CD4-positive, alpha-beta memory T cell (primary cell): ENCODE results near the gene ATP2C1. TPM values are rescaled to one million over a fixed set of nuclear protein-coding genes. Genes with fewer than 3 reads are reported as not detected.
A peak's percentile ranks its signal among the peaks of the same experiment; 100 is the strongest.
"Not testable (repeated sequence)": the region's sequence is repeated elsewhere in the genome, so short reads cannot be mapped to it uniquely, and the experiment has no call there.

Experiments
- CTCF ChIA-PET: fragments of 350-600 bp; sonication (Branson Sonifier 250); formaldehyde crosslinking; loops from one replicate; lab custom pipeline; 2021; ENCODE audit warnings: inconsistent platforms; ENCODE audit not compliant: partially characterized antibody; lab: Charles Lee
- POLR2A ChIA-PET: fragments of 350-600 bp; sonication (Branson Sonifier 250); formaldehyde crosslinking; loops from one replicate; lab custom pipeline; 2021; ENCODE audit not compliant: partially characterized antibody; lab: Charles Lee
- DNase-seq, 5 donors: peaks; one replicate each; pipeline versions ENCODE4 v3.0.0 to v3.0.0-alpha.2; 2020 to 2022; ENCODE audit warnings: mixed read lengths in 1 of 5
- H3K27ac ChIP-seq: one replicate; pipeline ENCODE4 v1.7.0; 2013; ENCODE audit warnings: low read depth, low read length
- H3K27me3 ChIP-seq: 2 replicates; pipeline ENCODE4 v1.7.0; 2013; ENCODE audit warnings: mild to moderate bottlenecking, low read length, moderate library complexity; ENCODE audit not compliant: insufficient read depth
- H3K36me3 ChIP-seq: 2 replicates; pipeline ENCODE4 v1.7.0; 2013; ENCODE audit warnings: mild to moderate bottlenecking, low read length, moderate library complexity; ENCODE audit not compliant: insufficient read depth
- H3K4me1 ChIP-seq: 2 replicates; pipeline ENCODE4 v1.7.0; 2013; ENCODE audit warnings: mild to moderate bottlenecking, low read length, moderate library complexity; ENCODE audit not compliant: insufficient read depth
- H3K4me3 ChIP-seq, 2 donors: one replicate each; pipeline ENCODE4 v1.7.0; 2013; ENCODE audit warnings: low read length in 2 of 2, mild to moderate bottlenecking in 1 of 2
- H3K9me3 ChIP-seq, 2 donors: one replicate each; pipeline ENCODE4 v1.7.0; 2013; ENCODE audit warnings: low read length in 2 of 2, control low read depth in 1 of 2; ENCODE audit not compliant: control insufficient read depth in 1 of 2
- H3K27ac Mint-ChIP-seq, 7 donors: one replicate each; pipeline ENCODE4 v1.8.0; 2020 to 2021; ENCODE audit warnings: mixed read lengths in 7 of 7, mild to moderate bottlenecking in 6 of 7, inconsistent platforms in 3 of 7, moderate library complexity in 3 of 7
- H3K27me3 Mint-ChIP-seq, 2 donors: one replicate each; pipeline ENCODE4 v1.8.0; 2020 to 2021; ENCODE audit warnings: mixed read lengths in 2 of 2
- H3K36me3 Mint-ChIP-seq, 2 donors: one replicate each; pipeline ENCODE4 v1.8.0; 2020 to 2021; ENCODE audit warnings: mixed read lengths in 2 of 2, inconsistent platforms in 1 of 2, mild to moderate bottlenecking in 1 of 2
- H3K4me1 Mint-ChIP-seq, 4 donors: one replicate each; pipeline ENCODE4 v1.8.0; 2020 to 2021; ENCODE audit warnings: mixed read lengths in 4 of 4, mild to moderate bottlenecking in 1 of 4
- H3K4me3 Mint-ChIP-seq, 8 donors: one replicate each; pipeline ENCODE4 v1.8.0; 2020 to 2021; ENCODE audit warnings: mixed read lengths in 8 of 8, mild to moderate bottlenecking in 7 of 8, moderate library complexity in 6 of 8, inconsistent platforms in 3 of 8
- H3K9me3 Mint-ChIP-seq, 8 donors: one replicate each; pipeline ENCODE4 v1.8.0; 2020 to 2021; ENCODE audit warnings: mixed read lengths in 8 of 8, mild to moderate bottlenecking in 5 of 8, inconsistent platforms in 3 of 8, moderate library complexity in 1 of 8
- intact Hi-C: fragments of 100-400 bp; cut with micrococcal nuclease; formaldehyde crosslinking; loops from one replicate; pipeline ENCODE4 v1.15.1; 2023
- polyA plus RNA-seq, 2 donors: library from polyadenylated mRNA; unstranded; fragments of 300-500 nt; fragmentation: Illumina TruSeq; gene quantifications; one replicate each; pipeline ENCODE4 v1.2.3, GENCODE V29; 2021
- total RNA-seq, 2 experiments: library from RNA; stranded (reverse); gene quantifications; one replicate each; pipeline ENCODE4 v1.2.3, GENCODE V29; 2021

The ATP2C1 gene
- total and polyA plus RNA-seq, 4 experiments from 2014 or later = 12.0 to 57.3 (median 34.5) TPM

GRCh38 chr3:130851277-130851676 lies 42.6 kb upstream of the ATP2C1 start:
- Histone ChIP-seq H3K27me3 (no peaks in the 10 kb centered on the region), H3K36me3 (no peaks in the 10 kb centered on the region), H3K4me1 (peaks cover 21% of the 10 kb centered on the region), H3K9me3 (no peaks in the 10 kb centered on the region), H3K4me3 (no peak overlapping the region), H3K27ac (no peak overlapping the region)
- no peak for DNase-seq
- ChIA-PET CTCF (interaction anchor here (0.8 kb wide), 1 partner anchor 42 kb away, joined by 3 read pairs; no protein-coding TSS in a partner anchor), POLR2A (no interaction called here)
- no peaks in the 10 kb centered on the region for H3K9me3 Mint-ChIP-seq
- H3K27me3 Mint-ChIP-seq = peaks cover 2% of the 10 kb centered on the region in 2 donors
- no peak overlapping the region for H3K27ac Mint-ChIP-seq
- no peaks in the 10 kb centered on the region for H3K36me3 Mint-ChIP-seq
- intact Hi-C loops = no loop called here
- H3K4me3 Mint-ChIP-seq = no peak overlapping the region
- H3K4me1 Mint-ChIP-seq = peaks cover 12 to 19% (median 13%) of the 10 kb centered on the region in 4 donors

- H3K4me3 ChIP-seq = no peak overlapping the region
- DNase-seq = no peak
- ChIA-PET POLR2A (no interaction called here), CTCF (no interaction called here)
- Mint-ChIP-seq H3K27me3 (peaks cover 1 to 9% of the 10 kb centered on the region in 2 donors), H3K4me1 (peaks cover 12 to 19% (median 13%) of the 10 kb centered on the region in 4 donors), H3K36me3 (no peaks in the 10 kb centered on the region), H3K4me3 (no peak overlapping the region), H3K9me3 (no peaks in the 10 kb centered on the region), H3K27ac (peak overlapping the region in 1 of 7 donors; percentile 8)
- H3K9me3 ChIP-seq = no peaks in the 10 kb centered on the region
- H3K27me3 ChIP-seq = no peaks in the 10 kb centered on the region
- H3K36me3 ChIP-seq = no peaks in the 10 kb centered on the region
- intact Hi-C loops = no loop called here
- H3K4me1 ChIP-seq = peaks cover 21% of the 10 kb centered on the region
- no peak overlapping the region for H3K27ac ChIP-seq
Observed at GRCh38 chr3:130853581-130853980, 40.3 kb upstream of the ATP2C1 start.

- Mint-ChIP-seq H3K36me3 (no peaks in the 10 kb centered on the region), H3K4me3 (no peak overlapping the region), H3K27me3 (peaks cover 1 to 10% of the 10 kb centered on the region in 2 donors), H3K27ac (no peak overlapping the region), H3K4me1 (peaks cover 11 to 16% (median 13%) of the 10 kb centered on the region in 4 donors), H3K9me3 (no peaks in the 10 kb centered on the region)
- Histone ChIP-seq H3K27ac (no peak overlapping the region), H3K4me3 (no peak overlapping the region), H3K27me3 (no peaks in the 10 kb centered on the region), H3K9me3 (no peaks in the 10 kb centered on the region), H3K4me1 (peaks cover 21% of the 10 kb centered on the region), H3K36me3 (no peaks in the 10 kb centered on the region)
- POLR2A ChIA-PET = no interaction called here
- intact Hi-C loops = no loop called here
- no peak for DNase-seq
- CTCF ChIA-PET = no interaction called here
Observed at GRCh38 chr3:130854208-130854864, 39.5 kb upstream of the ATP2C1 start.

GRCh38 chr3:130857336-130858026 lies 36.4 kb upstream of the ATP2C1 start:
- H3K36me3 ChIP-seq = no peaks in the 10 kb centered on the region
- no peak for DNase-seq
- intact Hi-C loops = no loop called here
- peaks cover 1 to 10% of the 10 kb centered on the region in 2 donors for H3K27me3 Mint-ChIP-seq
- ChIA-PET CTCF (interaction anchor here (1.2 kb wide), 1 partner anchor 95 kb away, joined by 3 read pairs; no protein-coding TSS in a partner anchor), POLR2A (no interaction called here)
- H3K27ac ChIP-seq = no peak overlapping the region
- H3K4me1 ChIP-seq = no peaks in the 10 kb centered on the region
- H3K9me3 ChIP-seq = no peaks in the 10 kb centered on the region
- H3K27ac Mint-ChIP-seq = no peak overlapping the region
- no peak overlapping the region for H3K4me3 ChIP-seq
- no peaks in the 10 kb centered on the region for H3K36me3 Mint-ChIP-seq
- H3K9me3 Mint-ChIP-seq = no peaks in the 10 kb centered on the region
- no peaks in the 10 kb centered on the region for H3K27me3 ChIP-seq
- H3K4me1 Mint-ChIP-seq = no peaks in the 10 kb centered on the region
- no peak overlapping the region for H3K4me3 Mint-ChIP-seq

GRCh38 chr3:130862130-130862529 lies 31.8 kb upstream of the ATP2C1 start:
- H3K4me3 Mint-ChIP-seq, H3K9me3 Mint-ChIP-seq, H3K4me1 Mint-ChIP-seq, POLR2A ChIA-PET, intact Hi-C loops, H3K27me3 ChIP-seq, H3K4me1 ChIP-seq, H3K27me3 Mint-ChIP-seq, H3K9me3 ChIP-seq, H3K27ac Mint-ChIP-seq, H3K36me3 ChIP-seq, DNase-seq, H3K27ac ChIP-seq, CTCF ChIA-PET, H3K4me3 ChIP-seq, H3K36me3 Mint-ChIP-seq: not testable (repeated sequence)

GRCh38 chr3:130865489-130865888 lies 28.4 kb upstream of the ATP2C1 start:
- intact Hi-C loops = no loop called here
- Histone ChIP-seq H3K36me3 (no peaks in the 10 kb centered on the region), H3K4me3 (no peak overlapping the region), H3K9me3 (no peaks in the 10 kb centered on the region), H3K27me3 (no peaks in the 10 kb centered on the region), H3K4me1 (no peaks in the 10 kb centered on the region), H3K27ac (no peak overlapping the region)
- ChIA-PET POLR2A (no interaction called here), CTCF (no interaction called here)
- no peaks in the 10 kb centered on the region for H3K4me1 Mint-ChIP-seq
- no peak overlapping the region for H3K27ac Mint-ChIP-seq
- no peak overlapping the region for H3K4me3 Mint-ChIP-seq
- DNase-seq = no peak
- H3K36me3 Mint-ChIP-seq = no peaks in the 10 kb centered on the region
- H3K9me3 Mint-ChIP-seq = peaks cover 0 to 4% (median 0%) of the 10 kb centered on the region in 8 donors
- no peaks in the 10 kb centered on the region for H3K27me3 Mint-ChIP-seq

- Mint-ChIP-seq H3K4me3 (no peak overlapping the region), H3K4me1 (no peaks in the 10 kb centered on the region), H3K27ac (no peak overlapping the region), H3K27me3 (no peaks in the 10 kb centered on the region), H3K36me3 (no peaks in the 10 kb centered on the region), H3K9me3 (peaks cover 0 to 4% (median 0%) of the 10 kb centered on the region in 8 donors)
- CTCF ChIA-PET = no interaction called here
- H3K27me3 ChIP-seq = no peaks in the 10 kb centered on the region
- H3K27ac ChIP-seq = no peak overlapping the region
- no peak overlapping the region for H3K4me3 ChIP-seq
- no peak for DNase-seq
- H3K9me3 ChIP-seq = no peaks in the 10 kb centered on the region
- no peaks in the 10 kb centered on the region for H3K36me3 ChIP-seq
- H3K4me1 ChIP-seq = no peaks in the 10 kb centered on the region
- POLR2A ChIA-PET = no interaction called here
- intact Hi-C loops = no loop called here
Observed at GRCh38 chr3:130866327-130866726, 27.6 kb upstream of the ATP2C1 start.
